Measurements from ENCODE around the gene SBF2.

The SBF2 gene

GRCh38 chr11:9851366-9851765, 442.7 kb downstream of the SBF2 start:
- TF ChIP-seq FOXP2 (optimal IDR thresholded peaks at IDR 0.05; ENCODE audit: borderline replicate concordance, extremely low read depth, extremely low read length, insufficient read depth) (no peak), POLR2AphosphoS5 (IDR thresholded peaks at IDR 0.05; ENCODE audit: low read depth, low read length) (no peak), TAF1 (IDR thresholded peaks at IDR 0.05; ENCODE audit: borderline replicate concordance, insufficient read depth, low read length) (no peak), SIN3A (IDR thresholded peaks at IDR 0.05; ENCODE audit: borderline replicate concordance, insufficient read depth, low read length) (no peak), REST (IDR thresholded peaks at IDR 0.05; ENCODE audit: insufficient read depth in 1 of 2, low read depth in 2 of 2, low read length in 2 of 2) (no peak)

- TF ChIP-seq SIN3A (IDR thresholded peaks at IDR 0.05; ENCODE audit: borderline replicate concordance, insufficient read depth, low read length) = no peak
- TF ChIP-seq TAF1 (IDR thresholded peaks at IDR 0.05; ENCODE audit: borderline replicate concordance, insufficient read depth, low read length) = no peak
- TF ChIP-seq REST (IDR thresholded peaks at IDR 0.05; ENCODE audit: insufficient read depth in 1 of 2, low read depth in 2 of 2, low read length in 2 of 2) = no peak
- TF ChIP-seq POLR2AphosphoS5 (IDR thresholded peaks at IDR 0.05; ENCODE audit: low read depth, low read length) = no peak
- TF ChIP-seq FOXP2 (optimal IDR thresholded peaks at IDR 0.05; ENCODE audit: borderline replicate concordance, extremely low read depth, extremely low read length, insufficient read depth) = no peak
Measured at GRCh38 chr11:9850224-9850895, 443.7 kb downstream of the SBF2 start.

GRCh38 chr11:9849389-9849788, 444.6 kb downstream of the SBF2 start:
- TF ChIP-seq TAF1 (IDR thresholded peaks at IDR 0.05; ENCODE audit: borderline replicate concordance, insufficient read depth, low read length) = no peak
- no peak for TF ChIP-seq SIN3A (IDR thresholded peaks at IDR 0.05; ENCODE audit: borderline replicate concordance, insufficient read depth, low read length)
- no peak for TF ChIP-seq REST (IDR thresholded peaks at IDR 0.05; ENCODE audit: insufficient read depth in 1 of 2, low read depth in 2 of 2, low read length in 2 of 2)

GRCh38 chr11:9847636-9848035, 446.4 kb downstream of the SBF2 start:
- no peak for TF ChIP-seq FOXP2 (optimal IDR thresholded peaks at IDR 0.05; ENCODE audit: borderline replicate concordance, extremely low read depth, extremely low read length, insufficient read depth)

GRCh38 chr11:9842923-9843322, 451.1 kb downstream of the SBF2 start:
- TF ChIP-seq SIN3A (IDR thresholded peaks at IDR 0.05; ENCODE audit: borderline replicate concordance, insufficient read depth, low read length) = no peak
- TF ChIP-seq POLR2AphosphoS5 (IDR thresholded peaks at IDR 0.05; ENCODE audit: low read depth, low read length) = no peak

GRCh38 chr11:9840460-9841004, 453.5 kb downstream of the SBF2 start:
- TF ChIP-seq FOXP2 (optimal IDR thresholded peaks at IDR 0.05; ENCODE audit: borderline replicate concordance, extremely low read depth, extremely low read length, insufficient read depth) (no peak), POLR2AphosphoS5 (IDR thresholded peaks at IDR 0.05; ENCODE audit: low read depth, low read length) (no peak), REST (IDR thresholded peaks at IDR 0.05; ENCODE audit: insufficient read depth in 1 of 2, low read depth in 2 of 2, low read length in 2 of 2) (no peak), TAF1 (IDR thresholded peaks at IDR 0.05; ENCODE audit: borderline replicate concordance, insufficient read depth, low read length) (no peak)

All from PFSK-1 (cell line).